ENCODE results near the gene PSMD11.

DNA sequence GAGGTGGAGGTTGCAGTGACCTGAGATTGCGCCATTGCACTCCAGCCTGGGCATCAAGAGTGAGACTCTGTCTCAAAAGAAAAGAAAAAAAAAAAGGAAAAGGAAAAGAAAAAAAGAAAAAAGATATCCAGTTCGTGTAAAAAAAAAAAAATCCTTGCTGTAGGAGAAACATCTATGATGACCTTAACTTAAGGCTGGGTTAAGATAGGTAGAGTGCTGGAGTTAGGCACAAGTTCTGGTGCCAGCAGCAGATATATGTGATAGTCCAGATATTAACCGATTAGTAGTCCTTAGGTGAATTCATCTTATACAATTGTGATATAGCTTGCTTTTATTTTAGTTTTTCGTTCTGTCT is 17.2 kb downstream of the PSMD11 start:
- TF ChIP-seq, protein P1, sequence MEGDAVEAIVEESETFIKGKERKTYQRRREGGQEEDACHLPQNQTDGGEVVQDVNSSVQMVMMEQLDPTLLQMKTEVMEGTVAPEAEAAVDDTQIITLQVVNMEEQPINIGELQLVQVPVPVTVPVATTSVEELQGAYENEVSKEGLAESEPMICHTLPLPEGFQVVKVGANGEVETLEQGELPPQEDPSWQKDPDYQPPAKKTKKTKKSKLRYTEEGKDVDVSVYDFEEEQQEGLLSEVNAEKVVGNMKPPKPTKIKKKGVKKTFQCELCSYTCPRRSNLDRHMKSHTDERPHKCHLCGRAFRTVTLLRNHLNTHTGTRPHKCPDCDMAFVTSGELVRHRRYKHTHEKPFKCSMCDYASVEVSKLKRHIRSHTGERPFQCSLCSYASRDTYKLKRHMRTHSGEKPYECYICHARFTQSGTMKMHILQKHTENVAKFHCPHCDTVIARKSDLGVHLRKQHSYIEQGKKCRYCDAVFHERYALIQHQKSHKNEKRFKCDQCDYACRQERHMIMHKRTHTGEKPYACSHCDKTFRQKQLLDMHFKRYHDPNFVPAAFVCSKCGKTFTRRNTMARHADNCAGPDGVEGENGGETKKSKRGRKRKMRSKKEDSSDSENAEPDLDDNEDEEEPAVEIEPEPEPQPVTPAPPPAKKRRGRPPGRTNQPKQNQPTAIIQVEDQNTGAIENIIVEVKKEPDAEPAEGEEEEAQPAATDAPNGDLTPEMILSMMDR (IDR thresholded peaks at IDR 0.05 in 8 of 11, conservative IDR thresholded peaks at IDR 0.05 in 3 of 11), result peak in 2 of 11 experiments; percentile 11 to 49
- no peak for TF ChIP-seq POLR2A (IDR thresholded peaks at IDR 0.05)

Data from spleen (tissue), 7 donors.